Stimulated activated CD4-positive, alpha-beta T cell treated with anti-CD3 and anti-CD28 coated beads, Interleukin-2, amount 100 ng/mL, for 24 hours (primary cell): Measurements from ENCODE around the gene EHHADH.
A peak's percentile ranks its signal among the peaks of the same experiment; 100 is the strongest.
"Not testable (repeated sequence)": the region's sequence is repeated elsewhere in the genome, so short reads cannot be mapped to it uniquely, and the experiment has no call there.

Experiments used
- DNase-seq, 2 donors: peaks; one replicate each; pipeline ENCODE4 v3.0.0-alpha.2; 2020

The EHHADH gene

DNA sequence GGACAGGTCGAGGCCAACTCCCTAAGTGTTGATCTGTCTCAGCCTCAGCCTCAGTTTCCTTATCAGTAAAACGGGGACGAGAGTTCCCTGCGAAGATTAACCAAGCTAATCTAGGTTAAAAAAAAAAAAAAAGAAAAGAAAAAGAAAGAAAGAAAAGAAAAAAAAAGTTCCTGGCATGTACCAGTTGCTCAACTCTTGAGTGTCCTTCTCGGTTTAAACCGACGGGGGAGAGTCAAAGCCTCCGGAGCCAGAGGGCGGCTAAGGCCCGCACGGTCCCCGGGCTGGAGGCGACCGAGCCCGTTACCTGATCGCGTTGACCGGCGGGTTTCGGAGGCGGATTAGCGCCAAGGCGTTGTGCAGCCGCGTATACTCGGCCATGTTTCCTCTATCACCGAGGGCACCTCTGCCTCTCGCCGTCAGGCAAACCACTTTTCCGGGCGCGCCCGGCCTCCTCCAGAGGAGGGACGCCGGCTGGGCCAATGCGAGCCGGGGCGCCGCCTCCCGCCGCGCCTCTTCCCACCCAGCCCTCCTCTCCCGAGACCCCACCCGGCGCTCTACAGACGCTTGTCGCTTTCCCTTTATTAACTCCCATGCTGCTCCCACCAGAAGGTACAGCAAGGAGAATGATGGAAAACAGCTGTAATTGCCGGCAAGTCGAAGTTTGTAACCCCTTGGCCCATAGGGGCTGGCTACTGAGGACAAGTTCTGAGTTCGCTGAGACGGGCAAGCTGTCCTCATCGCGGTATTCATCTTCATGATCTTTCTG, at the start of gene EHHADH:
Gene EHHADH, minus strand, starts transcription at position 405 of the 766 bp plus-strand sequence. Its CDS starts 27 bp downstream, at position 378.
- peak; percentile 48 to 69 for DNase-seq

DNA sequence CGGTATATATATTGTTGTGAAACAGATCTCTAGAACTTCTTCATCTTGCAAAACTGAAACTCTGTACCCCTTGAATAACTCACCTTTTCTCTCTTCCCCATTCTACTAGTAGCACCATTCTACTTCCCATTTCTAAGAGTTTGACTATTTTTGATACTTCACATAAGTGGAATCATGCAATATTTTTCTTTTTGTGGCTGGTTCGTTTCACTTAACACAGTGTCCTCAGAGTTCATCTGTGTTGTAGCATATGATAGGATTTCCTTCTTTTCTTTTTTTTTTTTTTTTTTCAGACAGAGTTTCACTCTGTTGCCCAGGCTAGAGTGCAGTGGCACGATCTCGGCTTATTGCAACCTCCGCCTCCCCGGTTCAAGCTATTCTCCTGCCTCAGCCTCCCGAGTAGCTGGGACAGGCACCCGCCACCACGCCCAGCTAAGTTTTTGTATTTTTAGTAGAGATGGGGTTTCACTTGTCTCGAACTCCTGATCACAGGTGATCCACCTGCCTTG, 46.1 kb upstream of the EHHADH start:
- not testable (repeated sequence) for DNase-seq

DNA sequence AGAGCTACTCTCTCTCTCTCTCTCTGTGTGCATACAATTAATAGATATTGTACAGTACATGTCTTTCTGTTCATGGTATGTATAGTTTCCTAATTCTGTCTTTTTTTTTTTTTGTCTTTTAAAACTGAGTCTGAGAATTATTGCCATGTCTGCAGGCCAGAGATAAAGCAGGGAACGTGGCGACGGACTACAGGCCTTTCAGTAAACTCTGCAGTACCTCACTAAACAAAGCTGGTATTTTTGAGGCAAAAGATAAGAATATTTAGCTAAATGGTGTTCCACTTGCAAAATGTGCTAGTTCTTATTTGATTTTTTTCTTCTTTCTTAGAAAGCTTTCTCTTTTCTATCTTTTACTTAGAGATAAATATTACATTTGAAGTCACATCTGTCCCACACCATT, 44.0 kb upstream of the EHHADH start:
- no peak for DNase-seq

DNA sequence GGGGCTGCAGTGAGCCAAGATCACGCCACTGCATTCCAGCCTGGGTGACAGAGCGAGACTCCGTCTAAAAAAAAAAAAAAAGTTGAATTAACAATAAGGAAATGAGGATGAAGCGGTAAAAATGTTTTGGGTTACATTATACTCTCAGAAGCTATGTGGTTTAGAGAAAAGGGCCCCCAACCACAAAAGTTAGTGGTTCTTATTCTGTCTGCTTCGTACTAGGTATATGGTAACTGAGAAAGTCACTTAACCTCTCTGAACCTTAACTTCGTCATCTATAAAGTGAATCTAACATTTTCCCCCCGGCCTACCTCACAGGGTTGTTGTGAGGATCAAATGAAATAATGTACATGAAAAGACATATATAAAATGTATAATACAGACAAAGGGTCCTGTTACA, 38.4 kb upstream of the EHHADH start:
- DNase-seq = no peak

DNA sequence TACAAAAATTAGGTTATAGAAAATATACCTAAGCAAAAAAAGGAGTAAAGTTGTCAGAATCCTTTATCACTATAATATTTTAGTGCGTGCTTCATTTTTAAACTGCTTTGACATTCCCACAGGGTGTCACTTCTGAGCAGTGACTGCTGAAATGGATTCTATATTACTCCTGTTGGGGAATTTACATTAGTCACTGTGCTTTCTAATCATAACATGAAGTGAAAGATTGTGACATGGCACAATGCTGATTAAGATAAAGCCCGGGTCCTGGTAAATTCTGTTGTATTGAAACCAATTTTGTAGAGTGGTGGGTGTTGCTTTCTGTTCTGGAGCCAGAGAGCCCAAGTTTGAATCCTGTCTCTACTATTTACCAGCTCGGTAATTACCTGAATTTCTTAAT, 36.4 kb upstream of the EHHADH start:
- DNase-seq = no peak

DNA sequence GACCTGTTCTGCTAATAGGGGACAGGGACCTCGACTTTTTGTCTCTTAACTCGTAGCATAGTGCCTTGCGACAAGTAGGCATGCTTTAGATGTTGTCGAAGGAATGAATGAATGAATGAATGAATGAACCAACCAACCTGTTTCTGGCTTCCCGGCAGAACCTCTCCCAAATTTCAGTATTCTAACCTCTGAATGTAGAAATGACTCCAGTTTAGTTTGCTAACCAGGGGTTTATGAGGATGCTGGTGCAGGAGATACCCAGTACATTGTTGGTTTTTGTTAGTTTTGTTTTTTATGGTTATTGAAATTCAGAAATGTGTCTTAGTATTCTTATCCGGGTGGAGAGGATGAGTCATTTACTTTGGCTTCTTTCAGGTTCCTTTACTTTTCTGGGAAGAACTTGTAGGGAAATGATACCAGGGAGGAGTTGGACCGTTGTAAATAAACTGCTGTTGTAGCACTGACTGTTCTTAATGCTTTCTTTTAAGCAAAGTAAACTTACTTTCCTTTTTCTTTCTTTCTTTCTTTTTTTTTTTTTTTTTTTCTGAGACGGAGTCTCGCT, 29.6 kb upstream of the EHHADH start:
- DNase-seq = no peak

DNA sequence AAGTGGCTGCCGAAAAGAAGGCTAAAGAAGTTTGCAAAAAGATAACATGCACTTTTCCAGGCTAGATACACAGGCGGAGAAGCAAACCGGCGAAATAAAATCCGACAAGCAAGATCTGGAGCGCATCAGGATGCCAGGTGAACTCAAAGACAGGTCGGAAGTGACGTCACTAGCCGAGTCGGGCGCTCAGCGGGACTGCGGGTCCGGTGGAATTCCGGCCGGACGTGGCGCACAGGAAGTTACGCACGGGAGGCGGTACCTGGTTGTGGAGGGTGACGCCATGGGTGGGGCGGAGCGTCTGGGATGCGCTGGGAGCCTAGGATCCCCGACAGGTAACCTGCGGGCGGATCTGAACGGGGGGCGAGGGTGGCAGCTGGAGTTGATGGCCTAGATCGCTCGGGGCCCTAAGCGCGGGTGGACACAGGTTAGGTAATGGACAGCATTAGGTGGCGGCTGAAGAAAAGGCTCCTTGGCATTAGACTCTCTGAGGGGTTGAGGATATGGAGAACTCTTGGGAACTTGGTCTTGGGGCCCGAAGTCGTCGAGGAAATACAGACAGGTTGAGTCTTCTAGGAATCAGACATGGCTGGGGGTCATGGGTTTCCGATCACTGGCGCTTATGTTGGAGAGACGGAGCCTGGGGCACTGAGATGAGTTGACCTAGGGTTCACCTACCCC, 29.0 kb upstream of the EHHADH start:
- peak; percentile 94 to 96 for DNase-seq

DNA sequence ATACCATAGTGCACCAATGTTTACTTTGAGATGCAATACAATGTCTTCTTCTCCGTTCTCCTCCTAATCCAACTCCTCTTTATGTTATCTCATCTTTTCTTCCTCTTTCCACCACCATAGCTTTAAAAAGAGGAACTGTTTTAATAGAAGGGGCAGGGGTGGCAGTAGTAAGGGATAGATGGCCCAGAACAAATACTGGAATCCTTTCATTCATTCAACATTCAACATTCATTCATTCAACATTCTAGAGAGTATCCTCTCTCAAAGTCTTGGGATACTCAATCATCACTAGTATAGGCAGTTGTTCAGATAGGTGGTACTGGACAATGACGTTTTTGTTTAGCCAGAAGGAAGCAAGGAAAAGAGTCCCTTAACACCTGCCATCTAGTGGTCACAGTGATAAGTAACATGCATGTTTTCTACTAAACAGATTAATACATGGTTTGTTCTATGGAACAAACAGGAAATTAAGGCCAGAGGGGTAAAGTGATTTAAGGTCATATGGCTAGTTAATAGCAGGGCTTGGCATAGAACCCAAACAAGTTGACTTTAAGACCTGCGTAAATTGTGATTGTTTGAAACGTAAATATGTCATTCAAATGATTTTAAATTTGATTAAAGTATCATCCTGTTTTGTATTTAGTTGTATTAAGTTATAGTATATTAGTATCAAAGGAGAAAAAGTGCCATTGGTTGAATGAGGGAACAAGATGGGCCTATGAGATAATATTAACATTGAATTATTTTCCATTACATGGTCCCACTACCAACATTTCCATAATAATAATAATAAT, 26.9 kb upstream of the EHHADH start:
- DNase-seq = no peak

DNA sequence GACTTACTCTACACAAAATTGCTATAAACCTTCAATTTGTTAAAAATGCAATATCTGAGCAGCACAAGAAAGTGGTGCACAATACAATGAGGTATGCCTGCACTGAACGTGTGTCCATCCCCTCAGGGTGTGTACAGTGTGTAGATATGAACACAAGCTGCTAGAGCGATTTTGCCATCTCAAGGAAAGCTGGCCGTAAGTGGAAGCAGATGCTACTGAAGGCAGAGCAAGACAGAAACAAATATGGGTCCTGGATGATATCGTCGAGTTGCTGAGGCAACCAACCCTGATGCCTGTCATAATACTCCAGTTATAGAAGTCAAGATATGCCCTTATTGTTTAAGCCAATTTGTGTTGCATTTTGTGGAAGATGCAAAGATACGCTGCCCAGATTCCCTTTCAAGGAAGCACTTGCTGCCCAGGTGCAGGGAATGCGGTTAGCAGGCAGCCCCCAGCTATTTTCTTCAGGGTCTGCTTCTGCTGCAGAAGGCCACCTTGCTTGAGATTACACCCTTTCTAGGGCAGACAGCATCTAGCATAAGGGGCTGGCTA, 25.8 kb upstream of the EHHADH start:
- DNase-seq = no peak

DNA sequence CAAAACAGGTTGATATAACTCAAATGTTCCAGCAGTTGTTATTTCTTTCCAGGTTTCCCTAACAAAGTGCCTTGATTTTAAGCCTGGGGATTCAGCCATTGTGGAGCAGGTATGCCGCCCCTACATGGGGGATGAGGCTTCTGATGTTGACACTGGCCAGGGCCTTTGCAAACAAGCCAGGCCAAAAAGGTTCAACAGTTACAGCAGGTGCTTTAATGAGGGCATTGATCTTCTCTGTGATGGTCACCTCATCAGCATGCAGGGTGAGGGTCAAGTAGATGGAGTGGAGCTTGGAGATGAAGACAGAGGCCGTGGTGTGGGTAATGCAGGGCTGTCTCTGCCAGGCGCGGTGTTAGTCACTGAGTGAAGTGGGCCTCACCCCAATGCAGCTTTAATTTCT, 22.6 kb upstream of the EHHADH start:
- DNase-seq = no peak

DNA sequence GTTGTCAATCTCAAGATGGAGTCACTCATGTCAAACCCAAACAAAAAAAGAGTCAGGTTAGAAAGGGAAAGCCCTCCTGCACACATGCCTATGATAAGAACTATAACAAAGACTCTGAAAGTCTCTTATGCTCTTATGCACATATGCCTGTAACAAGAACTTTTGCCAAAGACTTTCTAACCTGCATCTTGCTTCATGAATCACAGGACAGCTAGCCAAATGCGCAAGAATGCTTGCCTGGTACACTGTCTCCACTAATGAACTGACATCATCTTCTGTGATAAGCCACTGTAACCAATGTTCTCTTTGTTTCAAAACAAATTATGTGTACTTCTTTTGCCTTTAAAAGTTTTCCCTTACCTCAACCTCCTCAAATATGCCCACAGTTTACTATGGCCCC, 18.2 kb upstream of the EHHADH start:
- no peak for DNase-seq

DNA sequence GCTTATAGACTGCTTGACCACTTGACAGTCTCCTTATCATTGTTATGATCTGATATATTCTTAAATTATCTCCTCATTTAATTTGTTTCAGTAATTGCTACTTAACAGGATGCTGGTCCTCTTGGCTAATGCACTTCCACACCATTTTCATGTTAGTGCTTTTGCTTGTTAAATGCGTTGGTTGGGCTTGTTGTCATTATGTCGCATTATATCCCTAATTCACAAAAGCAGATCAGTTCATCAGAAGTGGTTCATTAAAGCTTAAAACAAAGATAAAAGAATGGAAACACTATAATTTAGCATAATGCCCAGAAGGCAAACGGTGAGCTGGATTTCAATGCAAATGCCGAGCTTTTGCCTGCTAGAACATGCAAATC, 17.1 kb upstream of the EHHADH start:
- DNase-seq = no peak

DNA sequence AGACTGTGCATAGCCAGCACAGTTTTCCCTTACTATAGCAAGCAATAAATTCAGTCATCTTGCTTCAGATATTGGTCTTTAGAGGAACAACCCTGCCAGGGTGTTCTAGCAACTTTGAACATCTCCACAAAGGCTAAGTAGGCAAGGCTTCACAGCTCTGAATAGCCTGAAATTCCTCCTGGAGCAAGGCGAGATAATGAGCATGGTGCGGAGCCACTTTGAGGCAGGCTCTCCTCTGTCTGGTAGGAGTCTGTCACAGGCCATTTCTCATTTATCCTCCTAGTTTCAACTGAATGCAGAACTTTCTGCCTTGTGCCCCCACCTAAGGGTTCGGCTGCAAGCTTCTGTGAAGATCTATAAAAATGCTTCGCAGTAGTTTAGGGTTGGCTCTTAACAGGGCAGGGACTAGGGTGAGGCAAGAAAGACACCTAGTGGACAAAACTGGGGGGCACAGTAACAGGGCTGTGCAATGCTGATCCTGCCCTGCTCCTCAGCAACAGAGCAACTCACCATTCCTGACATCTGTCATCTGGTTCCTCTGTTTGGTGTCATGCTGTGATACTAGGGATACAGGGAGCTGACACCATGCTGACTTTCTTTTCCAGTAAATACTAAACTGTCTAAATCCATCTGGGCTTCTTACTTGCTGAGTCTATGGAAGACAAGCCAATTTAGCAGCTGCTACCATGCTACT, 16.6 kb upstream of the EHHADH start:
- no peak for DNase-seq

DNA sequence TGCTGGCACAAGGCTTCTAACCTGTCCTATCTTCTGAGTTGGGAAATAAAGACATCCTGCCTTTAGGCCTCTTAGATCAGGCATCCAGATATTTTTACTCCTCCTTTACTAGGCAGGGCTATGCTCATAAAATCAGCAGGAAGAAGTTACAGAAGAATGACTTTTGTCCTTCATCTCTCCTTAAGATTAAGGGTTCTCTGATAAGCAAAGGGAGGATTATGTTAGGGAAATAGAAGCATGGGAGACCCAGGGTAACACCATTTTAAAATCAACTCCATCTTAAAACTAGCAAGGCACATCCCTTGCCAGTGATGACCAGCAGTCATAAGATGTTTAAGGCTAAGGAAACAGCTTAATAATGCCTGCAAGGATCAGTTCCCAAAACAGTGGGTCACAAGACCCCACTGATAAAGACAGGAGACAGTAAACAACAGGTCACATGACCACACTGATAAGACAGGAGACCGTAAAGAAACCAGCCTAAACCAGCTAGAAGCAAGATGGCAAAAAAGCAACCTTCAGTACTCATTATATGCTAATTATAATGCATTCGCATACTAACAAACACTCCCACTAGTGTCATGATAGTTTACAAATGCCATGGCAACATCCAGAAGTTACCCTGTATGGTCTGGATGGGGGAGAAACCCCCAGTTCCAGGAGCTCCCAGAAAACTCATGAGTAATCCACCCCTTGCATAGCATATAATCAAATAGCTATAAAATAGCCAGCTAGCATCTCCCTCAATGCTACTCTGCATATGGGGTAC, 14.5 kb upstream of the EHHADH start:
- DNase-seq = no peak

DNA sequence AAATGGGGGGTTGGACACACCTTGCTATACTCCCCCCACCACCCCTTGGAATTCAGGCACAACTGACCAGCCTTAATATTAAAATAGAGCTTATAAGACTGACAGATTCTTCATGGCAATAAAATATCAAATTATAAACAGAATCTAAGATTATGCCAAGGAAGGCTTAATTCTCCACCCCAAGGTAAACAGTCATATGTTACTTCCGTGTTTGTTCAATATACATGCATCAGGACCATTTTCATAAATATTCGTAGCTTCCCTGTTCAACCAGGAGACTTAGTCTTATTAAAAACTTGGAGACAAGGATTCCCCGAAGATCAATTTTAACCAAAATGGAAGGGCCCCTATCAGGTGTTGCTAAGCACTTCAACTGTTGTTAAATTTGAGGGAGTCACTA, 13.3 kb upstream of the EHHADH start:
- DNase-seq = no peak

DNA sequence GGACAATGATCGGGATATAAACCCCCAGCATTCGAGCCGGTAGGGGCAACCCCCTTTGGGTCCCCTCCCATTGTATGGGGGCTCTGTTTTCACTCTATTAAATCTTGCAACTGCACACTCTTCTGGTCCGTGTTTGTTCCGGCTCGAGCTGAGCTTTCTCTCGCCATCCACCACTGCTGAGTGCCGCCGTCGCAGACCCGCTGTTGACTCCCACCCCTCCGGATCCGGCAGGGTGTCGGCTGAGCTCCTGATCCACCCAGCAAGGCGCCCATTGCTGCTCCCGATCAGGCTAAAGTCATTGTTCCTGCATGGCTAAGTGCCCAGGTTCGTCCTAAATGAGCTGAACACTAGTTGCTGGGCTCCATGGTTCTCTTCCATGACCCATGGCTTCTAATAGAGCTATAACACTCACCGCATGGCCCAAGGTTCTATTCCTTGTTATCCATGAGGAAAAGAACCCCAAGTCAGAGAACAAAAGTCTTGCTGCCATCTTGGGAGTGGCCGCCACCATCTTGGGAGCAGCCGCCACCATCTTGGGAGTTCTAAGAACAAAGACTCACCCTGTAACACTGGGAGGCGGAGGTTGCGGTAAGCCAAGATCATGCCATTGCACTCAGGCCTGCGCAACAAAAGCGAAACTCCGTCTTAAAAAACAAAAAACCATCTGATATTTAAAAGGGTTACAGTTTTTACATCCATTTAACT, 11.2 kb upstream of the EHHADH start:
- no peak for DNase-seq

DNA sequence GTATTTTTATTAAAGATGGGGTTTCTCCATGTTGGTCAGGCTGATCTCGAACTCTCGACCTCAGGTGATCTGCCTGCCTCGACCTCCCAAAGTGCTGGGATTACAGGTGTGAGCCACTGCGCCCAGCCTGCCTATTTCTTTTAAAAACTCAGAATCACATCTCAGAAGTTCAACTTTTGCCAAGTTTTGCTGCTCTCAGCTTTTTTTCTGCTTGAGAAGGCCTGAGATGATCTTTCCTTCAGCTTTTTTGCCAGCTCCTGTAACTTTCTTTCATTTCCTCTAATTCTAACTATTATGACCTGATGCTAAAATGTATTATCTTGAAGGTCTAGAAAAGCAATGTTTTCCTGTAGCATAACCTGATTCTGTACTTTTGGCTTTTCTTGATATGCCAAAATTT, 9.6 kb upstream of the EHHADH start:
- no peak for DNase-seq

DNA sequence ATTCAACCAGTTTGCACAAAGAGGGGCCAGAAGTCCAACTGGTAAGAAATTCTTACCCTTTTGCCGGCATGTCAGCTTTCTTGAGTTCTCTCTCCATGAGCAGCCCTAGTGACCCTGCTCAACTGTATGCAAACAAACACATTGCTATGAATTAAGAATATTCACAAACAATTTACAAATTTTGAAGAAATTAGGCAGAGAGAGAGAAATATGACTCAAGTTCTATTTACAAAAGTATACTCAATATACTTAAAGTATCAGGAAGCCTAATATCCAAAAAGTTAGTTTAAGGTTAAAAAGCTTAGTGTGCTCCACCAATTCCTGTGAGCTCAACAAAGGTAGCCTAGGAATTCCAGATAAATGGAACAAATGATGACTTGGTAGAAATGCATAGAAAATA, 3.5 kb upstream of the EHHADH start:
- no peak for DNase-seq

DNA sequence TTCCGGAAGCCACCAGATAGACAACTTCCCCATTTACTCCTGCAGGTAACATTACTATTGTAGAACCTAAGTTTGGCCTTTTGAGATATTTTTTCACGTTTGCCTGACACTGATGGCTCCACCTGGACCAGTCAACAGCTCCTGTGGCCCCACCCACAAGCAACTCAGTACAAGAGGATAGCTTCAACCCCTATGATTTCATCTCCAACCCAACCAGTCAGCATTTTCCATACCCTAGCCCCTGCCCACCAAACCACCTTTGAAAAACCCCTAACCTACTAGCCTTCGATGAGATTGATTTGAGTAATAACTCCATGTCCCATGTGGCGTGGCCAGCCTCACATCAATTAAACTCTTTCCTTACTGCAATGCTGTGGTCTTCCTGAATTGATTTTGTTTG, 950 bp upstream of the EHHADH start:
- no peak for DNase-seq

DNA sequence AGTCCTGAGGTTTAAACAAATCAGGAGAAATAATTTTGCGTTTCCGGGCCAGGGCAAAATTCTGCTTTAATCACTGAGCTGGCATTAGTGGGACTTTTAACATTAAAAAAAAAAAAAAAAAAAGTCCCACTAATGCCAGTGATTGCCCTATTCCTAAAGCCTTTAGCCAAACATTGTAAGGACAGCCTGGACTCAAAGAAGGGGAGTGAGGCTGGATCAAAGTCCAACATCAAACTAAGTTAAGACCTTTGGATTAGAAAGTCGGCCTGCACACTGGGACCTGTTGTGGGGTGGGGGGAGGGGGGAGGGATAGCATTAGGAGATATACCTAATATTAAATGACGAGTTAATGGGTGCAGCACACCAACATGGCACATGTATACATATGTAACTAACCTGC, 716 bp downstream of the EHHADH start:
- not testable (repeated sequence) for DNase-seq

DNA sequence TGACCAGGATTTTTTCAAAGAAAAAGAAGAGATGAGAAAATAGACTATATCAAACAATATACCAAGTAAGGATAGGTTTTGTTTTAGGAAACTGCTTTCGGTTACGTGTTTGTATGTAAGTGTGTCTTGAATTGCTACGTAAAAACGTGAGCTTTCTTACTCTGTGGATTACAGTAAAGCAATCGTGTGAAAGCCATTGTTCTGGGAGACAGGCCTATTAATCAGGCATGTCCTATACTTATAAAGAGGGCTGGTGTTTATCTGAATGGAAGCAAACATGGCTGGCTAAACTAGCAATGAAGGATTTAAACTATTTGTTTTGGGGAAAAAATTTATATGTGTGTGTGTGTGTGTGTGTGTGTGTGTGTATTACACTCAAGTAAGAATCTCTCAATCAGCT, 2.6 kb downstream of the EHHADH start:
- DNase-seq = no peak
